HFFc6 (cell line): Measurements from ENCODE around the gene APEH. TPM values are rescaled to one million over a fixed set of nuclear protein-coding genes. Genes with fewer than 3 reads are reported as not detected.
"Not testable (repeated sequence)": the region's sequence is repeated elsewhere in the genome, so short reads cannot be mapped to it uniquely, and the experiment has no call there.

Source experiments
- DNase-seq: peaks from one replicate; pipeline ENCODE4 v3.0.0-alpha.2; 2018
- H3K27ac Mint-ChIP-seq: 2 replicates; pipeline ENCODE4 v1.8.0; 2020; ENCODE audit warnings: mild to moderate bottlenecking, mixed read lengths
- H3K27me3 Mint-ChIP-seq: 2 replicates; pipeline ENCODE4 v1.8.0; 2021; ENCODE audit warnings: mild to moderate bottlenecking, moderate library complexity, mixed read lengths; ENCODE audit not compliant: insufficient read depth
- H3K36me3 Mint-ChIP-seq: 2 replicates; pipeline ENCODE4 v1.8.0; 2021; ENCODE audit warnings: low read depth, mixed read lengths
- H3K4me1 Mint-ChIP-seq: 2 replicates; pipeline ENCODE4 v1.8.0; 2020; ENCODE audit warnings: low read depth, mixed read lengths
- H3K4me3 Mint-ChIP-seq: 2 replicates; pipeline ENCODE4 v1.8.0; 2020; ENCODE audit warnings: mild to moderate bottlenecking, moderate library complexity, mixed read lengths
- H3K9me3 Mint-ChIP-seq: 2 replicates; pipeline ENCODE4 v1.8.0; 2020; ENCODE audit warnings: mild to moderate bottlenecking, mixed read lengths
- CTCF ChIP-seq: fragments of 200-600 bp; sonication (generic); IDR thresholded peaks from 2 replicates; pipeline ENCODE4 v1.5.0; 2021; ENCODE audit warnings: antibody characterized with exemption, mild to moderate bottlenecking
- total RNA-seq, 6 experiments: library from RNA; stranded (reverse); fragmentation: NEBNext Ultra II Directional; extraction: Animal tissue kit (Norgen Biotek cat#: 25700); gene quantifications; 2 replicates in 1 of 6; 3 replicates in 5 of 6; pipeline ENCODE4 v1.2.3, GENCODE V29; 2021

Gene APEH
- total RNA-seq, 6 experiments from 2014 or later: 98.5 to 126 (median 112) TPM

DNA sequence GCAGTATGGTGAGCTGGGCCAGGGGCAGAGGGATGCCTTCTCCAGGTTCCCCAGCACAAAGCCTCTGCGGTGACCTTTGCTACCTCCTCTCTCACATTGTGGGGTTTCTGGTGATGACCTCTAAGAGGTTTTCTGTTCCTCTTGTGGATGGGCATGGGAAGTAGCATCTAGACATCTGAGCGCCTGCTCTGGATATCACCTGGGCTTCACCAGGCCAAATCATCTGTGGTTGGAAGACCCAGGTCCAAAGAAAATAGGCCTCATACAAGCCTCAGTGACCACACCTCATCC, 7.0 kb downstream of the APEH start:
- Mint-ChIP-seq H3K27me3 (peaks cover 2% of the 10 kb centered on the region; the same call in 1 of the 2 replicates), H3K4me3 (no peak overlapping the region), H3K36me3 (peaks cover 16% of the 10 kb centered on the region), H3K9me3 (no peaks in the 10 kb centered on the region), H3K4me1 (no peaks in the 10 kb centered on the region), H3K27ac (no peak overlapping the region)
- no peak for TF ChIP-seq CTCF
- DNase-seq: no peak

DNA sequence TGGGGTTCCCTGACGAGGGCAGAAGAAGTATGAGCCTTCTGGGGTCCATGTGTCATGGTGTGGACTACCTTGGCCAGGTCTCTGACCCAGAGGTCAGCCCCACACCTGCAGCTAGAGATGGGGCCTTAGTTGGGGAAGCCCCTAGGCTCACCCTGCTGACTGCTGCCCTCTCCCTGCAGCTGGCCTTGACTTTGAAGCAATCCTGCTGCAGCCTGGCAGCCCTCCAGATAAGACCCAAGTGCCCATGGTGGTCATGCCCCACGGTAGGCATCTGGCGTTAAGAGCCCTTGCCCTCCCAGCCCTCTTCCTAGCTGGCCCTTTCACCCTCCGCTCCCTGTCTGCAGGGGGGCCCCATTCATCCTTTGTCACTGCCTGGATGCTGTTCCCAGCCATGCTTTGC, 7.4 kb downstream of the APEH start:
- Mint-ChIP-seq H3K36me3 (peaks cover 14% of the 10 kb centered on the region), H3K4me1 (no peaks in the 10 kb centered on the region), H3K27ac (no peak overlapping the region), H3K27me3 (peaks cover 2% of the 10 kb centered on the region; the same call in 1 of the 2 replicates), H3K4me3 (no peak overlapping the region), H3K9me3 (no peaks in the 10 kb centered on the region)
- DNase-seq: no peak
- TF ChIP-seq CTCF: no peak

DNA sequence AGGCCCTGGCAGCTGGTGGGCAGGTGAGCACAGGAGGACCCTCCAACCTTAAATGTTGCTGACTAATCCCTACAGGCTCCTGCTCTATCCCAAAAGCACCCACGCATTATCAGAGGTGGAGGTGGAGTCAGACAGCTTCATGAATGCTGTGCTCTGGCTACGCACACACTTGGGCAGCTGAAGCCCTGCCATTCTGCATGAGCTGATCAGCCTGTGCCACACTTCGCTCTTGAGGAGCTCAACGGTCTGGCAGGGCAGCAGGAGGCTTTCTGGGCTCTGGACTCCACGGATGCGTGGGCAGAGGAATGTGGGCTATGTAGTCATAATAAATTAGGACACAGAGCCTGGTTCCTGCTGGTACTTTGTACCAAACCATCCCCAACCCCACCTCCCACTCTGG, 9.0 kb downstream of the APEH start:
- Mint-ChIP-seq H3K36me3 (peaks cover 8% of the 10 kb centered on the region), H3K4me3 (no peak overlapping the region), H3K27ac (no peak overlapping the region), H3K4me1 (no peaks in the 10 kb centered on the region), H3K27me3 (peaks cover 2% of the 10 kb centered on the region), H3K9me3 (no peaks in the 10 kb centered on the region)
- TF ChIP-seq CTCF: no peak
- DNase-seq: no peak

- not testable (repeated sequence) for H3K27me3 Mint-ChIP-seq, DNase-seq, H3K9me3 Mint-ChIP-seq, H3K36me3 Mint-ChIP-seq, H3K27ac Mint-ChIP-seq, H3K4me3 Mint-ChIP-seq, H3K4me1 Mint-ChIP-seq
These were observed 10.3 kb downstream of the APEH start for GRCh38 chr3:49684453-49684852.

- H3K4me3 Mint-ChIP-seq: not testable (repeated sequence)
These were observed 11.0 kb downstream of the APEH start for GRCh38 chr3:49685103-49685502.

DNA sequence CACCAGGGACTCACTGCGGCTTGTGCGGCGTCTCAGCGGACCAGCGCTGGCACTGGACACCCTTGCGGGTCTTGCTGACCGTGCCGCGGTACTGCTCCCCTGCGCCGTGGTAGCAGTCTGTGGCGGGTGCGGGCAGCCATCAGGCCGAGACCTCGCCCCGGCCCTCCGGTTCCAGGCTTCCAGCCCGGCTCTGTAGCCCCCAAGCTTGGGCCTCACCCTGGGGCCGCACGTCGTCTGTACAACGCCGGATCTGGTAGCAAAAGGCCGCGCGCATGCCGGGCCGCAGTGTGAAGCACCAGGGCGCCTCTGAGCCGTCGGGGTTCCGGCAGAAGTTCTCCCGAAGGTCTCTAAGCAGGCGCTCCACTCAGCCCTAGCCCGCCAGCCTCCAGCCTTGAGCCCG, 11.7 kb downstream of the APEH start:
- H3K4me3 Mint-ChIP-seq, H3K36me3 Mint-ChIP-seq, H3K27ac Mint-ChIP-seq, DNase-seq, H3K9me3 Mint-ChIP-seq, H3K27me3 Mint-ChIP-seq: not testable (repeated sequence)
- H3K4me1 Mint-ChIP-seq: peaks cover 22% of the 10 kb centered on the region

More at GRCh38 chr3:49685103-49685502, 11.0 kb downstream of the APEH start:
- not testable (repeated sequence) for H3K27me3 Mint-ChIP-seq, H3K36me3 Mint-ChIP-seq, H3K27ac Mint-ChIP-seq, DNase-seq, H3K9me3 Mint-ChIP-seq
- H3K4me1 Mint-ChIP-seq: peaks cover 15% of the 10 kb centered on the region

- H3K27ac Mint-ChIP-seq: not testable (repeated sequence)
These were observed 12.2 kb downstream of the APEH start for GRCh38 chr3:49686346-49686745.

GRCh38 chr3:49686769-49687423, 12.7 kb downstream of the APEH start:
- not testable (repeated sequence) for H3K27me3 Mint-ChIP-seq, H3K27ac Mint-ChIP-seq, H3K4me3 Mint-ChIP-seq, H3K9me3 Mint-ChIP-seq, H3K36me3 Mint-ChIP-seq, DNase-seq
- peaks cover 25% of the 10 kb centered on the region for H3K4me1 Mint-ChIP-seq

More at GRCh38 chr3:49686346-49686745, 12.2 kb downstream of the APEH start:
- H3K4me3 Mint-ChIP-seq, H3K9me3 Mint-ChIP-seq, H3K27me3 Mint-ChIP-seq, DNase-seq, H3K36me3 Mint-ChIP-seq: not testable (repeated sequence)
- H3K4me1 Mint-ChIP-seq: peaks cover 25% of the 10 kb centered on the region

DNA sequence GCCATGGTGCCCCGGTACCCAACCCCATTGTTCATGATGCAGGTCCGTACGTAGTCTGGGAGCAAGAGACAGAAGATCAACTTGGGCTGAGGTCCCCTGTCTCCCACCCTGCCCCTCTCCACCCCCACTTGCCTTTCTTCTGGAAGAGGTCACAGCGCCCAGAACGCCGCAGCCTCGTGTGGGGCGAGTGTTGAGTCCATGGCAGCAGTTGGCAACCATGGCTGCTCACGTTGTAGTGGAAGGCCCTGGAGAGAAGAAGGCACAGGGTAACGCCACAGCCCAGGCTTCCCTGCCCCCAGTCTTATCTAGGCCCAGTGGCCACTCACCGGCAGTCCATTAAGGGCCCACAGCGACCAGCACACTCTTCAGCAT, 13.3 kb downstream of the APEH start:
- not testable (repeated sequence) for H3K27me3 Mint-ChIP-seq, H3K9me3 Mint-ChIP-seq, H3K36me3 Mint-ChIP-seq, H3K4me3 Mint-ChIP-seq, H3K27ac Mint-ChIP-seq, DNase-seq
- H3K4me1 Mint-ChIP-seq: peaks cover 25% of the 10 kb centered on the region

DNA sequence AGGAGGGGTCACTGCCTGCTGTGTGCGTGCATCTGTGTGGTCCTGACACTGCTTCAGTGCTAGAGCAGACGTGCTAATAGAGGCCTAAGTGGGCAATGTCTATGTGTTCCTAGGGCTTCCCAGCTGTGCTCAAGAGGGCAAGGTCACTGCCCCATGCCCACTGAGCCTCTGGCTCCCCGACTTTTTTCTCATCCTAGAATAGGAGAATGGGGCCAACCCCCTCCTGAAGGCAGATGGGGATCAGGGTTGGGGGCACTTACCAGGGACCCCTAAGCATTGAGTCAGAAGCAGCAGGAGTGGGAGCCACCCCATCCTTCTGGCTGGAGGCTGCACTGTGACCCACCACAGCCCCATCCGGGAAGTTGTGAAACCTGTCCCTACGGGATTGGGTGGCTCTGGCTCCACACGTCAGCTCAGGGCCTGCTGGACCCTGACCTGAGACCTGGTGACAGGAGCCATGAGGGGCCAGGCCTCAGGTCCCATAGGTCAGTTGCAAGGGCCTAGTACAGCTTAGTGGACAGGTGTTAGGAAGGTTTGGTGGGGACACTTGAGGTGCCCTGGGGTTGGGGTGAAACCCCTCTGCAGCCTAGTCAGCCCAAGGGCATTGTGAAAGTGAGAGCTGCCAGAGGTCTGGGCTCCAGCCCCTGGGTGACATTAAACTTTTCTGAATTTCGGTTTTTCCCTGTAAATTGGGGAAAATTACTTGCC, 14.3 kb downstream of the APEH start:
- H3K9me3 Mint-ChIP-seq, H3K36me3 Mint-ChIP-seq, H3K27me3 Mint-ChIP-seq, DNase-seq: not testable (repeated sequence)
- peaks cover 25% of the 10 kb centered on the region for H3K4me1 Mint-ChIP-seq
- H3K27ac Mint-ChIP-seq: peak overlapping the region; percentile 93
- H3K4me3 Mint-ChIP-seq: peak overlapping the region; percentile 95
